Measurements from ENCODE around the gene PXYLP1. TPM values are rescaled to one million over a fixed set of nuclear protein-coding genes. Genes with fewer than 3 reads are reported as not detected.

PXYLP1 gene
- total RNA-seq, 1 donor from 2014 or later, result 37.6 TPM

DNA sequence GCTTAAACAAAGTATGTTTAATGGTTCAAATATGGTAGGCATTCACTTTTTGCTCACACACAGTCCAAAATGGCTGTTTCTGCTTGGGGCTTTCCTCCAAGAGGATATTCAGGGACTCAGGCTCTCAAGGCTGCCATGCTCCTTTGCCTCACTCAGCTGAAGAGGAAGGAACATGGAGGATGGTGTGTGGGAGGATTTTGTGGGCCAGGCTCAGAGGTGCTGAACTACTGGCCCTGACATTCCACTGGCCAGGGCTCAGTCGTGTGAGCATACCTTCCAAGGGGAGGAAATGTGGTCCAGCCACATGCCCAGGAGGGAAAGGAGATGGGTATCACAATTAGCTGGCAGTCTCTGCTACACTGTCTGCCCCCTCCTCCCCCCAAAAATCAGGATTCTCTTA, 8.7 kb downstream of the PXYLP1 start:
- DNase-seq (ENCODE audit: low spot score, unreplicated experiment), result no peak
- Mint-ChIP-seq H3K4me1 (ENCODE audit: low read depth) (peaks cover 10% of the 10 kb centered on the region), H3K36me3 (ENCODE audit: insufficient read depth) (no peaks in the 10 kb centered on the region), H3K27me3 (no peaks in the 10 kb centered on the region), H3K9me3 (ENCODE audit: low read depth) (no peaks in the 10 kb centered on the region), H3K27ac (no peak overlapping the region), H3K4me3 (ENCODE audit: low read depth) (no peak overlapping the region)
- TF ChIP-seq, protein P1, sequence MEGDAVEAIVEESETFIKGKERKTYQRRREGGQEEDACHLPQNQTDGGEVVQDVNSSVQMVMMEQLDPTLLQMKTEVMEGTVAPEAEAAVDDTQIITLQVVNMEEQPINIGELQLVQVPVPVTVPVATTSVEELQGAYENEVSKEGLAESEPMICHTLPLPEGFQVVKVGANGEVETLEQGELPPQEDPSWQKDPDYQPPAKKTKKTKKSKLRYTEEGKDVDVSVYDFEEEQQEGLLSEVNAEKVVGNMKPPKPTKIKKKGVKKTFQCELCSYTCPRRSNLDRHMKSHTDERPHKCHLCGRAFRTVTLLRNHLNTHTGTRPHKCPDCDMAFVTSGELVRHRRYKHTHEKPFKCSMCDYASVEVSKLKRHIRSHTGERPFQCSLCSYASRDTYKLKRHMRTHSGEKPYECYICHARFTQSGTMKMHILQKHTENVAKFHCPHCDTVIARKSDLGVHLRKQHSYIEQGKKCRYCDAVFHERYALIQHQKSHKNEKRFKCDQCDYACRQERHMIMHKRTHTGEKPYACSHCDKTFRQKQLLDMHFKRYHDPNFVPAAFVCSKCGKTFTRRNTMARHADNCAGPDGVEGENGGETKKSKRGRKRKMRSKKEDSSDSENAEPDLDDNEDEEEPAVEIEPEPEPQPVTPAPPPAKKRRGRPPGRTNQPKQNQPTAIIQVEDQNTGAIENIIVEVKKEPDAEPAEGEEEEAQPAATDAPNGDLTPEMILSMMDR (IDR thresholded peaks at IDR 0.05; ENCODE audit: unreplicated experiment), result no peak

DNA sequence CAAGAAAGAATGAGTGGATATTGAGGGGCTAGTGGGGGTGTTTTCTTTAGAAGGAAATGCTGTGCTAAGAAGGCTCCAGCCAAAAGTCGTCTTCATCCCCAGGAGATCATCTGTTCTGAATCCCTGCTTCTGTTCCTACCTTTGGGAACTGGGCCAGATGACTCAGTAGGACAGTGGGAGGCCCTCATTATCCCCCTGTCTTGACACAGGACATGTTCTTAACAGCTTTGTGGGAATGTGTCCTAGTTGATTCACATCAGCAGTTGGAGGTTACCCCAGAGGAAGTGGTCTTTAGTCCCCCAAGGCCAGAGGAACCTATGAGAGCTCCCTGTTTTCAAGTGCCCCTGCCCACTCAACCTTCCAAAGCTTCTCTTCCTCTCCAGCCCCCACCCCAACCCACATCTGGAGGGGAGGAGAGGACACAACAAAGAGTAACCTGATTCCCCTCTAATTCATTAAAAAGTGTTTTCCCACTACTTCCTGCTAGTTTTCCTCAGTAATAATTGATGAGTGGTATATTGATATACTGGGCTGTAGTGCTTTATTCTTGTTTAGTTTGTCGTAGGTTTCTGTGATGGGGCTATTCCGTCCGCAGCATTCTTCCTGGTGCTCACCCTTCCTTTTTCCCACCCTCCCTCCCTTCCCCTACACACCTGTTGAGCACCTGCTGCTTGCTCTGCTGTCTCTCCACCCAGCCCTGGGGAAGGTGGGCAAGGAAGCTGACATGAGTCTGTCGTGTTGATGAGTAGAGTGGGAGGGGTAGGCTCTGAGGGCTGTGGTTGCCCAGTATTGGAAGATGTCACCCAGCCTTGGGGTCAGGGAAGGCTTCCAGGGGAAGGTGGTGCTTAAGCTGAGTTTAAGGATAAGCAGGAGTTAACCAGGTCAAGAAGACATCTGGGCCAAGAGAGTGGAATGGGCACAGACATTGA, 9.3 kb downstream of the PXYLP1 start:
- no peak overlapping the region for H3K4me3 Mint-ChIP-seq (ENCODE audit: low read depth)
- no peaks in the 10 kb centered on the region for H3K9me3 Mint-ChIP-seq (ENCODE audit: low read depth)
- no peaks in the 10 kb centered on the region for H3K27me3 Mint-ChIP-seq
- no peak overlapping the region for H3K27ac Mint-ChIP-seq
- no peaks in the 10 kb centered on the region for H3K36me3 Mint-ChIP-seq (ENCODE audit: insufficient read depth)
- no peak for DNase-seq (ENCODE audit: low spot score, unreplicated experiment)
- peaks cover 6% of the 10 kb centered on the region for H3K4me1 Mint-ChIP-seq (ENCODE audit: low read depth)
- TF ChIP-seq, protein P1 (IDR thresholded peaks at IDR 0.05; ENCODE audit: unreplicated experiment), result no peak

DNA sequence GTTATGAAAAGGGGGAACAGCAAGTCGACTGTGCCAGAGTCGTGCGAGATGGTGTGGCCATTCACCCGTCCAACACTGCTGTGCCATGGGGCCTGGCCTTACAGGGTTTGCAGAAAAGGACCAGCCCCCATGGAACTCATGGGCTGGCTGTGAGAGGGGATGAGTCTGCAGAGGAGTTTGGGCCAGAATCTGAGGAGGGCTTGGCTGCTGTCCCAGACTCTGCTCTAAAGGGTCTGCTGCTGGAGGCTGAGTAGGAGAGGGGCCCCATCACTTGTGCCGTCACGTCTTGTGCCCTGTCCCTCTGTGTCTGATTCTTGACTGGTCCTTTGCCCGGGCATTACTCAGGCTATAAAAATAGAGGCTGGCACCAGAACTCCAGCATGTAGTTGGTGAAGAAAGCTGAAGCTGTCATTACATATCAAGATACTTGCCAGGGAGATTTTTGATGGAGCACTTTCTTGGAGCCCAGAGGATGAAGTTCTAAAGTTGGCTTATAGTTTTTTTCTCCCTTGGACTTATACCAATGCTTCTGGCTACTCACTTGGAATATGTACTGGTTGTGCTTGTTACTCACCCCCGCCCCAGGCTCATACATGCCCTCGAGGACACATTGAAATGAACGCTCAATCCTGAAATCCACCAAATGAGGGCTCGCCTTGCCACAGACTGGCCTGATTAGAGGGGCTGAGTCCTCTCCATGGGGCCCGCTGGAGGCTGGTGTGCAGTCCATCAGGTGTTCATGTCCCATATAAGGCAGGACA, 10.2 kb downstream of the PXYLP1 start:
- DNase-seq (ENCODE audit: low spot score, unreplicated experiment), result no peak
- H3K27ac Mint-ChIP-seq, result no peak overlapping the region
- TF ChIP-seq, protein P1 (IDR thresholded peaks at IDR 0.05; ENCODE audit: unreplicated experiment), result no peak

DNA sequence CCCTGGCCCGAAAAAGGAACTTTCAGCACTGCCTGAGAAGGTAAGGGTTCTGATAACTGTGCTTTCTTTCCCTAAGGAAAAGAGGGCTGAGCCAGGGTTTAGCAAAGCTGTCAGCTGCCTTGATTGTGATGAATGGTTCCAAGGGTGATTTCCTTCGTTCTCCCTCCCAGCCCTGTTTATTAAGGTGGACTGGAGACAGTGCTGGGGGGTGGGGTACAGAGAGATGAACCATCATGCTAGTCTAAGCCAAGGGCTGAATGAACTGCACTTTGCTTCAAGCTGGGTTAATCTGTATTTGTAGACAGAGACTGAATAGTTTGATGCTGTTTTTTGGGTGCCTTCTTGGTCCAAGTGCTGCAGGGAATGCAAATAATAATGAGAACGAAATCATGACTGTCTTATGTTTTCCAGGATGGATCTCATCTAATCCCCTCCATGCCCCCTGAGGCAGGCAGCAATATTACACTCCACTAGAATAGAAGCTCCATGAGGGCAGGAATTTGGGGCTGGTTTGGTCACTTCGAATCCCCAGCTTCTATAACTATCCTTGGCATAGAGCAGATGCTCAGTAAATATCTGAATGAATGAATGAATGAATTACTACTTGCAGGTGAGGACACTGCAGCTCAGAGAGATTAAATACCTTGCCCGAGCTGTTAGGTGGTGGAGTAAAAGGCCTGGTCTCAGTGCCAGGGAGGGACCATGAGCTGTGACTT, 10.9 kb downstream of the PXYLP1 start:
- no peak for DNase-seq (ENCODE audit: low spot score, unreplicated experiment)
- Mint-ChIP-seq H3K27ac (no peak overlapping the region), H3K9me3 (ENCODE audit: low read depth) (no peaks in the 10 kb centered on the region), H3K27me3 (no peaks in the 10 kb centered on the region), H3K4me3 (ENCODE audit: low read depth) (no peak overlapping the region), H3K36me3 (ENCODE audit: insufficient read depth) (no peaks in the 10 kb centered on the region), H3K4me1 (ENCODE audit: low read depth) (peaks cover 5% of the 10 kb centered on the region)
- TF ChIP-seq, protein P1 (IDR thresholded peaks at IDR 0.05; ENCODE audit: unreplicated experiment), result no peak

More for the DNA sequence above, 10.2 kb downstream of the PXYLP1 start:
- Mint-ChIP-seq H3K4me1 (ENCODE audit: low read depth) (peaks cover 5% of the 10 kb centered on the region), H3K4me3 (ENCODE audit: low read depth) (no peak overlapping the region), H3K9me3 (ENCODE audit: low read depth) (no peaks in the 10 kb centered on the region), H3K27me3 (no peaks in the 10 kb centered on the region), H3K36me3 (ENCODE audit: insufficient read depth) (no peaks in the 10 kb centered on the region)

DNA sequence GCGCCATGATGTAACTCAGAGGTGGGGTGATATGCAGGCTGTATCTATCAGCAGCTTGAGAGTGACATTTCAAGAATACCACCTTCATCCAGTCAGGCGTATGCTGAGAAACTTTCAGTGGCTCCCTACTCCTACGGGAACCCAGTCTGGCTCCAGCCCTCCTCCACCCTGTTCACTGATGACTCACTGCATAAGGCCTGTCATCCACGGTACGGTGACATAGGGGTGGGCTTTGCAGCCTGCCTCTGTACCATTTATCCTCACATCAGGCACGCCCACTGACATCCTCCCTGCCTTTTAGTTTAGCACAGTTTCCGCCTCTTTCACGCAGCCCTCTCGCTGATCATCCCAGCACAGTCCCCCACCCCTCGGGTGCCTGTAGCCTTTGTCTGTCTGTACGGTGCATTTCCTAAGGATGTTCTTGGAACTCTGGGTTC, 11.7 kb downstream of the PXYLP1 start:
- Mint-ChIP-seq H3K9me3 (ENCODE audit: low read depth) (no peaks in the 10 kb centered on the region), H3K27ac (peak overlapping the region; percentile 83), H3K36me3 (ENCODE audit: insufficient read depth) (no peaks in the 10 kb centered on the region), H3K27me3 (no peaks in the 10 kb centered on the region), H3K4me3 (ENCODE audit: low read depth) (no peak overlapping the region), H3K4me1 (ENCODE audit: low read depth) (peaks cover 5% of the 10 kb centered on the region)
- TF ChIP-seq, protein P1 (IDR thresholded peaks at IDR 0.05; ENCODE audit: unreplicated experiment), result no peak
- DNase-seq (ENCODE audit: low spot score, unreplicated experiment), result no peak

Data from progenitor cell of endocrine pancreas (in vitro differentiated cells).